ENCODE results near the gene ERRFI1. TPM values are rescaled to one million over a fixed set of nuclear protein-coding genes. Genes with fewer than 3 reads are reported as not detected.

ERRFI1 gene
- total and polyA plus RNA-seq, 2 of the 8 experiments (the other 6 are each of a cell fraction or from before 2014, with no cell fraction given): 23.4 to 46.1 TPM

GRCh38 chr1:8061210-8061609 is 35.1 kb upstream of the ERRFI1 start:
- Histone ChIP-seq H3K56ac (replicated peaks; ENCODE audit: insufficient read length, low read depth, low read length) (no peak overlapping the region), H2AK5ac (ENCODE audit: low read depth, low read length) (no peak overlapping the region), H3K4me1 (replicated peaks in 1 of 4; ENCODE audit: control insufficient read depth in 3 of 4, insufficient read depth in 4 of 4, low read length in 3 of 4) (no peaks in the 10 kb centered on the region), H2BK120ac (replicated peaks; ENCODE audit: low read depth, low read length) (no peak overlapping the region), H4K5ac (ENCODE audit: insufficient read length, low read depth, low read length) (no peak overlapping the region), H3K79me1 (ENCODE audit: low read depth, low read length) (no peaks in the 10 kb centered on the region), H3K14ac (ENCODE audit: insufficient read length) (no peak overlapping the region), H3K4me2 (ENCODE audit: insufficient read depth in 1 of 2, low read depth in 2 of 2, low read length in 2 of 2) (no peak overlapping the region), H4K20me1 (replicated peaks in 1 of 2; ENCODE audit: control insufficient read depth in 1 of 2, insufficient read depth in 2 of 2, low read length in 2 of 2) (no peaks in the 10 kb centered on the region), H4K91ac (replicated peaks; ENCODE audit: insufficient read length, low read length) (no peak overlapping the region), H3K4me3 (ENCODE audit: extremely low read depth in 1 of 4, insufficient read depth in 2 of 4, low read depth in 3 of 4, low read length in 4 of 4) (no peak overlapping the region), H3K27ac (ENCODE audit: low read depth, low read length) (no peak overlapping the region), H3K18ac (ENCODE audit: extremely low read depth, low read length) (no peak overlapping the region), H3K27me3 (replicated peaks in 1 of 4; ENCODE audit: control insufficient read depth in 3 of 4, extremely low read depth in 1 of 4, insufficient read depth in 3 of 4, low read length in 3 of 4) (no peaks in the 10 kb centered on the region), H3K23me2 (ENCODE audit: low read depth, low read length) (no peaks in the 10 kb centered on the region), H3K4ac (replicated peaks; ENCODE audit: insufficient read length, low read depth, low read length) (no peak overlapping the region), H2AFZ (ENCODE audit: low read length) (peak overlapping the region; percentile 53; the same call in 1 of the 2 replicates), H3K79me2 (ENCODE audit: control insufficient read depth in 1 of 2, insufficient read depth in 2 of 2, low read length in 2 of 2) (no peaks in the 10 kb centered on the region), H2BK20ac (ENCODE audit: low read length) (no peak overlapping the region), H3K36me3 (ENCODE audit: control insufficient read depth in 2 of 4, insufficient read depth in 4 of 4, low read length in 3 of 4) (no peaks in the 10 kb centered on the region), H3K9ac (replicated peaks in 1 of 4; ENCODE audit: extremely low read depth in 1 of 4, low read depth in 3 of 4, low read length in 3 of 4) (no peak overlapping the region), H4K8ac (ENCODE audit: extremely low read depth, insufficient read depth, low read length) (no peak overlapping the region), H2BK15ac (ENCODE audit: low read length) (no peak overlapping the region), H2BK12ac (ENCODE audit: low read depth, low read length) (no peak overlapping the region), H3K9me3 (ENCODE audit: insufficient read depth in 2 of 2, low read depth in 1 of 2, low read length in 1 of 2) (peaks cover 0 to 2% of the 10 kb centered on the region in 2 experiments; a peak in 1 of 4 replicates), H2BK5ac (ENCODE audit: low read depth, low read length) (no peak overlapping the region), H3K23ac (ENCODE audit: insufficient read length) (no peak overlapping the region)
- FAIRE-seq (no peak), DNase-seq (ENCODE audit: low read depth in 1 of 2, low spot score in 2 of 2) (no peak)
- TF ChIP-seq SUZ12 (IDR thresholded peaks at IDR 0.05; ENCODE audit: low read length) (no peak), BACH1 (IDR thresholded peaks at IDR 0.05; ENCODE audit: low read length) (no peak), SP4 (IDR thresholded peaks at IDR 0.05; ENCODE audit: low read length) (no peak), SIRT6 (IDR thresholded peaks at IDR 0.05; ENCODE audit: low read length) (no peak), BRCA1 (IDR thresholded peaks at IDR 0.05; ENCODE audit: low read depth, low read length) (no peak), GTF2F1 (IDR thresholded peaks at IDR 0.05; ENCODE audit: borderline replicate concordance, low read depth, low read length) (no peak), TCF12 (IDR thresholded peaks at IDR 0.05; ENCODE audit: low read depth, low read length) (no peak), SRF (IDR thresholded peaks at IDR 0.05; ENCODE audit: low read depth, low read length) (no peak), CHD1 (IDR thresholded peaks at IDR 0.05; ENCODE audit: low read depth, low read length) (no peak)
- TF ChIP-seq, protein P1, sequence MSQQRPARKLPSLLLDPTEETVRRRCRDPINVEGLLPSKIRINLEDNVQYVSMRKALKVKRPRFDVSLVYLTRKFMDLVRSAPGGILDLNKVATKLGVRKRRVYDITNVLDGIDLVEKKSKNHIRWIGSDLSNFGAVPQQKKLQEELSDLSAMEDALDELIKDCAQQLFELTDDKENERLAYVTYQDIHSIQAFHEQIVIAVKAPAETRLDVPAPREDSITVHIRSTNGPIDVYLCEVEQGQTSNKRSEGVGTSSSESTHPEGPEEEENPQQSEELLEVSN (IDR thresholded peaks at IDR 0.05): no peak
- TF ChIP-seq, protein P2, sequence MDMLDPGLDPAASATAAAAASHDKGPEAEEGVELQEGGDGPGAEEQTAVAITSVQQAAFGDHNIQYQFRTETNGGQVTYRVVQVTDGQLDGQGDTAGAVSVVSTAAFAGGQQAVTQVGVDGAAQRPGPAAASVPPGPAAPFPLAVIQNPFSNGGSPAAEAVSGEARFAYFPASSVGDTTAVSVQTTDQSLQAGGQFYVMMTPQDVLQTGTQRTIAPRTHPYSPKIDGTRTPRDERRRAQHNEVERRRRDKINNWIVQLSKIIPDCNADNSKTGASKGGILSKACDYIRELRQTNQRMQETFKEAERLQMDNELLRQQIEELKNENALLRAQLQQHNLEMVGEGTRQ (IDR thresholded peaks at IDR 0.05; ENCODE audit: low read length): no peak
- CTCF ChIA-PET (ENCODE audit: partially characterized antibody): interaction anchor here (1.3 to 1.7 kb wide), 2 partner anchors 46 to 255 kb away, joined by 3 read pairs; no protein-coding TSS in a partner anchor
- POLR2A ChIA-PET (ENCODE audit: partially characterized antibody): no interaction called here

Measured in H1 (cell line).